Colonic mucosa (tissue), 4 donors: ENCODE results near the gene ANO2. TPM values are rescaled to one million over a fixed set of nuclear protein-coding genes. Genes with fewer than 3 reads are reported as not detected.

ENCODE experiments used
- DNase-seq: peaks from one replicate; pipeline ENCODE4 v3.0.0-alpha.2; 2020
- H3K27ac ChIP-seq: fragments of 200-600 bp; one replicate; pipeline ENCODE4 v1.8.0; 2021
- H3K27me3 ChIP-seq: fragments of 200-600 bp; one replicate; pipeline ENCODE4 v1.8.0; 2021
- H3K36me3 ChIP-seq: fragments of 200-600 bp; one replicate; pipeline ENCODE4 v1.8.0; 2021
- H3K4me1 ChIP-seq: fragments of 200-600 bp; one replicate; pipeline ENCODE4 v1.8.0; 2021; ENCODE audit warnings: mild to moderate bottlenecking
- H3K4me3 ChIP-seq: fragments of 200-600 bp; one replicate; pipeline ENCODE4 v1.8.0; 2021
- H3K9ac ChIP-seq, 2 donors: one replicate each; pipeline ENCODE4 v1.7.0; 2013; ENCODE audit warnings: control low read depth in 2 of 2, low read depth in 2 of 2, low read length in 2 of 2
- H3K9me3 ChIP-seq: fragments of 200-600 bp; one replicate; pipeline ENCODE4 v1.8.0; 2021
- CTCF ChIP-seq: fragments of 200-600 bp; IDR thresholded peaks from one replicate; pipeline ENCODE4 v1.8.0; 2022; ENCODE audit warnings: antibody characterized with exemption, mild to moderate bottlenecking
- intact Hi-C: fragments of 100-400 bp; cut with DNase I; formaldehyde crosslinking; loops from one replicate; pipeline ENCODE4 v1.14.1; 2022
- total RNA-seq, 2 donors: library from RNA; stranded (reverse); fragmentation: NEBNext Ultra II Directional in 1 of 2; extraction: Animal tissue kit (Norgen Biotek cat#: 25700) in 1 of 2; gene quantifications; one replicate each; pipeline ENCODE4 v1.2.1, GENCODE V29; 2021
- donor health status: healthy.
- donor health status: DM: no; HTN: no; CAD: no.
- donor health status: DM: no; HTN: no; CAD: no.

ANO2 gene
- total RNA-seq, 2 donors from 2014 or later = 1.1 to 2.2 TPM

- H3K36me3 ChIP-seq = no peaks in the 10 kb centered on the region
- H3K4me3 ChIP-seq = no peak overlapping the region
- no peak for DNase-seq
- no peak overlapping the region for H3K9ac ChIP-seq
- H3K27ac ChIP-seq = no peak overlapping the region
- H3K4me1 ChIP-seq = no peaks in the 10 kb centered on the region
- intact Hi-C loops = no loop called here
- no peak for TF ChIP-seq CTCF
- H3K9me3 ChIP-seq = no peaks in the 10 kb centered on the region
- no peaks in the 10 kb centered on the region for H3K27me3 ChIP-seq
These were observed 76.3 kb downstream of the ANO2 start for GRCh38 chr12:5868625-5869295.

- intact Hi-C loops = no loop called here
- Histone ChIP-seq H3K4me3 (no peak overlapping the region), H3K27ac (no peak overlapping the region), H3K27me3 (no peaks in the 10 kb centered on the region), H3K9ac (no peak overlapping the region), H3K4me1 (no peaks in the 10 kb centered on the region), H3K36me3 (no peaks in the 10 kb centered on the region), H3K9me3 (no peaks in the 10 kb centered on the region)
- TF ChIP-seq CTCF = no peak
- no peak for DNase-seq
These were observed 79.7 kb downstream of the ANO2 start for GRCh38 chr12:5865397-5865796.

GRCh38 chr12:5864972-5865371, 80.1 kb downstream of the ANO2 start:
- Histone ChIP-seq H3K27me3 (no peaks in the 10 kb centered on the region), H3K9me3 (no peaks in the 10 kb centered on the region), H3K27ac (no peak overlapping the region), H3K36me3 (no peaks in the 10 kb centered on the region), H3K4me3 (no peak overlapping the region), H3K4me1 (no peaks in the 10 kb centered on the region), H3K9ac (no peak overlapping the region)
- TF ChIP-seq CTCF = no peak
- no peak for DNase-seq
- intact Hi-C loops = no loop called here

GRCh38 chr12:5864301-5864700, 80.8 kb downstream of the ANO2 start:
- H3K4me1 ChIP-seq = no peaks in the 10 kb centered on the region
- H3K4me3 ChIP-seq = no peak overlapping the region
- intact Hi-C loops = no loop called here
- H3K9ac ChIP-seq = no peak overlapping the region
- H3K9me3 ChIP-seq = no peaks in the 10 kb centered on the region
- H3K36me3 ChIP-seq = no peaks in the 10 kb centered on the region
- H3K27me3 ChIP-seq = no peaks in the 10 kb centered on the region
- no peak for DNase-seq
- no peak for TF ChIP-seq CTCF
- H3K27ac ChIP-seq = no peak overlapping the region

- Histone ChIP-seq H3K27ac (no peak overlapping the region), H3K27me3 (no peaks in the 10 kb centered on the region), H3K9me3 (no peaks in the 10 kb centered on the region), H3K9ac (no peak overlapping the region), H3K4me3 (no peak overlapping the region), H3K36me3 (no peaks in the 10 kb centered on the region), H3K4me1 (no peaks in the 10 kb centered on the region)
- intact Hi-C loops = no loop called here
- TF ChIP-seq CTCF = no peak
- DNase-seq = no peak
These were observed 83.6 kb downstream of the ANO2 start for GRCh38 chr12:5861416-5861815.
